ENCODE measurements around the gene COL6A5. TPM values are rescaled to one million over a fixed set of nuclear protein-coding genes. Genes with fewer than 3 reads are reported as not detected.

Gene COL6A5
- total RNA-seq, 4 donors from 2014 or later: 1.7 TPM; not detected in 3

GRCh38 chr3:130412991-130413560 is 67.6 kb downstream of the COL6A5 start:
- DNase-seq: no peak
- intact Hi-C loops (cut with DNase I; ENCODE audit: low total_unique reads): no loop called here
- Histone ChIP-seq H3K9me3 (no peaks in the 10 kb centered on the region), H3K4me3 (no peak overlapping the region), H3K36me3 (no peaks in the 10 kb centered on the region), H3K4me1 (no peaks in the 10 kb centered on the region), H3K27ac (no peak overlapping the region), H3K27me3 (no peaks in the 10 kb centered on the region)
- no peak for TF ChIP-seq CTCF (IDR thresholded peaks at IDR 0.05)
- no peak for TF ChIP-seq POLR2A (IDR thresholded peaks at IDR 0.05)

GRCh38 chr3:130414457-130414856 is 69.0 kb downstream of the COL6A5 start:
- H3K4me3 ChIP-seq: no peak overlapping the region
- H3K4me1 ChIP-seq: no peaks in the 10 kb centered on the region
- DNase-seq: no peak
- H3K27me3 ChIP-seq: no peaks in the 10 kb centered on the region
- no peak overlapping the region for H3K27ac ChIP-seq
- intact Hi-C loops (cut with DNase I; ENCODE audit: low total_unique reads): no loop called here
- no peak for TF ChIP-seq CTCF (IDR thresholded peaks at IDR 0.05)
- H3K9me3 ChIP-seq: no peaks in the 10 kb centered on the region
- no peaks in the 10 kb centered on the region for H3K36me3 ChIP-seq

- Histone ChIP-seq H3K27ac (no peak overlapping the region), H3K9me3 (no peaks in the 10 kb centered on the region), H3K27me3 (no peaks in the 10 kb centered on the region), H3K4me1 (no peaks in the 10 kb centered on the region), H3K36me3 (no peaks in the 10 kb centered on the region), H3K4me3 (no peak overlapping the region)
- TF ChIP-seq CTCF (IDR thresholded peaks at IDR 0.05) (no peak), POLR2A (IDR thresholded peaks at IDR 0.05) (no peak)
- intact Hi-C loops (cut with DNase I; ENCODE audit: low total_unique reads): no loop called here
- no peak for DNase-seq
These were observed 75.0 kb downstream of the COL6A5 start for GRCh38 chr3:130420466-130420865.

GRCh38 chr3:130423064-130423463 is 77.6 kb downstream of the COL6A5 start:
- no peak for DNase-seq
- no peaks in the 10 kb centered on the region for H3K27me3 ChIP-seq
- TF ChIP-seq CTCF (IDR thresholded peaks at IDR 0.05) (no peak), POLR2A (IDR thresholded peaks at IDR 0.05) (no peak)
- intact Hi-C loops (cut with DNase I; ENCODE audit: low total_unique reads): no loop called here
- H3K4me1 ChIP-seq: no peaks in the 10 kb centered on the region
- no peak overlapping the region for H3K27ac ChIP-seq
- no peaks in the 10 kb centered on the region for H3K36me3 ChIP-seq
- H3K9me3 ChIP-seq: no peaks in the 10 kb centered on the region
- no peak overlapping the region for H3K4me3 ChIP-seq

GRCh38 chr3:130424837-130425236 is 79.4 kb downstream of the COL6A5 start:
- DNase-seq: no peak
- intact Hi-C loops (cut with DNase I; ENCODE audit: low total_unique reads): no loop called here
- H3K9me3 ChIP-seq: no peaks in the 10 kb centered on the region
- no peaks in the 10 kb centered on the region for H3K4me1 ChIP-seq
- no peak overlapping the region for H3K4me3 ChIP-seq
- H3K27ac ChIP-seq: peak overlapping the region in 1 of 2 donors; percentile 28
- H3K36me3 ChIP-seq: no peaks in the 10 kb centered on the region
- H3K27me3 ChIP-seq: no peaks in the 10 kb centered on the region
- TF ChIP-seq POLR2A (IDR thresholded peaks at IDR 0.05) (no peak), CTCF (IDR thresholded peaks at IDR 0.05) (no peak)
